GM23248 (cell line): ENCODE data around the gene CDH8.

ENCODE experiments used
- EZH2 ChIP-seq: fragments of 200-600 bp; sonication (generic); IDR thresholded peaks from 2 replicates; pipeline ENCODE4 v1.6.1; 2018; ENCODE audit warnings: antibody characterized with exemption, mild to moderate bottlenecking; ENCODE audit not compliant: insufficient read depth, poor library complexity, severe bottlenecking
- EZH2phosphoT487 ChIP-seq: fragments of 200-600 bp; sonication (generic); IDR thresholded peaks from 2 replicates; pipeline ENCODE4 v1.6.1; 2018; ENCODE audit warnings: antibody characterized with exemption, moderate library complexity, mild to moderate bottlenecking, low read depth; ENCODE audit not compliant: insufficient read depth

DNA sequence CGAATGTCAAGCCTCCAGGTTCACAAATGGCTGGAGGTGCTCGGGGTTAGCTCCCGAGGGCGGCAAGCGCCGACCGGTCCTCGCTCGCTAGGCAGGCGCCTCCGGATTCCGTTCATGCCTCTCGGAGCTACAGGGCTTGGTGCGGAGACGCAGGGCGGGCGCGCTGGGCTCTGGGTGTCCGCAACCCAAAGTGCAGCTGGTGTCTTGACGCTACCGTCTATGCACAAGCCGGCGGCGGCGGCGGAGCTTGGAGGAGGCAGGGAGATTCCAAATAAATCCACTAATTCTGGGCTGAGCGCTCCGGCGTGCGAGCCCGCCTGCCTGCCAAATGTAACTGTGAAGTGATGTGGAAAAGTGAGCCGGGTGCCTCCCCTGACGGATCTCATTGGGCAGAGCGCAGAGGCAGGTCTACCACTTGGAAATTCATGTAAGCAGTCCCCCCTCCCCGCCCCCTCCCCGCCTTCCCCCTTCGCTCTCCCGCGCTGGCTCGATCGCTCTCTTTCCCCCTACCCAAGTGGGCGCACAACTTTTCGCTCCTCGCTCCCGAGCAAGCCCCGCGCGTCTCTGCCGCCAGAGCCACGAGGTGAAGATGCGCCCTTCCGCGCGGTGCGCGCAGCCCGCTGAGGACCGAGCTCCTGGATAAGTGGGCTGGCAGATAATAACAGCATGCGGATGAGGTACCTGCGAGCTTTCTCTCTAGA lies at the start of gene CDH8:
- TF ChIP-seq EZH2 (no peak), EZH2phosphoT487 (no peak)
